Measurements from ENCODE around the gene TBX1.

TBX1 gene

GRCh38 chr22:19734163-19734562 is 26.4 kb upstream of the TBX1 start:
- no peaks in the 10 kb centered on the region for H3K4me1 ChIP-seq
- H2AFZ ChIP-seq = no peak overlapping the region
- no peaks in the 10 kb centered on the region for H3K9me3 ChIP-seq (ENCODE audit: control insufficient read depth, low read length)
- no peaks in the 10 kb centered on the region for H3K79me2 ChIP-seq
- no peak overlapping the region for H3K4me2 ChIP-seq (ENCODE audit: low read length)
- no peaks in the 10 kb centered on the region for H3K36me3 ChIP-seq (ENCODE audit: control insufficient read depth, insufficient read depth, low read length)
- H3K27ac ChIP-seq = no peak overlapping the region
- no peak overlapping the region for H3K4me3 ChIP-seq (ENCODE audit: low read depth, low read length)
- no peaks in the 10 kb centered on the region for H3K27me3 ChIP-seq (ENCODE audit: control insufficient read depth, insufficient read depth, low read length)
- no peak overlapping the region for H3K9ac ChIP-seq
- TF ChIP-seq CTCF (IDR thresholded peaks at IDR 0.05) = no peak

GRCh38 chr22:19734837-19735382 is 25.7 kb upstream of the TBX1 start:
- no peak overlapping the region for H3K27ac ChIP-seq
- H3K36me3 ChIP-seq (ENCODE audit: control insufficient read depth, insufficient read depth, low read length) = no peaks in the 10 kb centered on the region
- H3K4me2 ChIP-seq (ENCODE audit: low read length) = no peak overlapping the region
- H3K27me3 ChIP-seq (ENCODE audit: control insufficient read depth, insufficient read depth, low read length) = no peaks in the 10 kb centered on the region
- H3K79me2 ChIP-seq = no peaks in the 10 kb centered on the region
- H3K4me1 ChIP-seq = no peaks in the 10 kb centered on the region
- no peak overlapping the region for H2AFZ ChIP-seq
- no peak overlapping the region for H3K9ac ChIP-seq
- no peaks in the 10 kb centered on the region for H3K9me3 ChIP-seq (ENCODE audit: control insufficient read depth, low read length)
- no peak overlapping the region for H3K4me3 ChIP-seq (ENCODE audit: low read depth, low read length)
- no peak for TF ChIP-seq CTCF (IDR thresholded peaks at IDR 0.05)

GRCh38 chr22:19735665-19736510 is 24.7 kb upstream of the TBX1 start:
- no peaks in the 10 kb centered on the region for H3K9me3 ChIP-seq (ENCODE audit: control insufficient read depth, low read length)
- H2AFZ ChIP-seq = no peak overlapping the region
- no peaks in the 10 kb centered on the region for H3K36me3 ChIP-seq (ENCODE audit: control insufficient read depth, insufficient read depth, low read length)
- H3K27me3 ChIP-seq (ENCODE audit: control insufficient read depth, insufficient read depth, low read length) = no peaks in the 10 kb centered on the region
- no peak overlapping the region for H3K9ac ChIP-seq
- H3K27ac ChIP-seq = no peak overlapping the region
- TF ChIP-seq CTCF (IDR thresholded peaks at IDR 0.05) = no peak
- H3K4me2 ChIP-seq (ENCODE audit: low read length) = no peak overlapping the region
- no peak overlapping the region for H3K4me3 ChIP-seq (ENCODE audit: low read depth, low read length)
- H3K79me2 ChIP-seq = no peaks in the 10 kb centered on the region
- H3K4me1 ChIP-seq = no peaks in the 10 kb centered on the region

GRCh38 chr22:19737846-19738663 is 22.5 kb upstream of the TBX1 start:
- H3K4me2 ChIP-seq (ENCODE audit: low read length) = no peak overlapping the region
- no peaks in the 10 kb centered on the region for H3K9me3 ChIP-seq (ENCODE audit: control insufficient read depth, low read length)

More at GRCh38 chr22:19737846-19738663, 22.5 kb upstream of the TBX1 start:
- TF ChIP-seq CTCF (IDR thresholded peaks at IDR 0.05) = no peak
- Histone ChIP-seq H3K27ac (no peak overlapping the region), H3K27me3 (ENCODE audit: control insufficient read depth, insufficient read depth, low read length) (no peaks in the 10 kb centered on the region), H3K4me1 (no peaks in the 10 kb centered on the region), H3K4me3 (ENCODE audit: low read depth, low read length) (no peak overlapping the region), H3K79me2 (no peaks in the 10 kb centered on the region), H3K36me3 (ENCODE audit: control insufficient read depth, insufficient read depth, low read length) (no peaks in the 10 kb centered on the region), H3K9ac (no peak overlapping the region), H2AFZ (no peak overlapping the region)

Measured in parathyroid adenoma (tissue), 2 donors.